Adrenal gland (tissue), 5 donors: Measurements from ENCODE around the gene C21orf58.

Experiments
- CTCF ChIP-seq, 6 experiments: fragments of 450-650 bp in 4 of 6; fragments of 200-600 bp in 2 of 6; sonication (generic) in 1 of 6; IDR thresholded peaks; 1 replicate in 5 of 6; 2 replicates in 1 of 6; pipeline versions ENCODE4 v1.5.1 to v1.8.0; 2016 to 2021; ENCODE audit warnings: antibody characterized with exemption in 6 of 6, mild to moderate bottlenecking in 2 of 6, moderate library complexity in 1 of 6
- POLR2A ChIP-seq, 2 donors: fragments of 450-650 bp; IDR thresholded peaks; one replicate each; pipeline ENCODE4 v1.6.1; 2017; ENCODE audit warnings: antibody characterized with exemption in 2 of 2, mild to moderate bottlenecking in 2 of 2, moderate library complexity in 1 of 2
- donor health status: DM: no; HTN: no; CAD: no.

- TF ChIP-seq CTCF (IDR thresholded peaks at IDR 0.05): no peak
- TF ChIP-seq POLR2A (IDR thresholded peaks at IDR 0.05): no peak
Measured at GRCh38 chr21:46328151-46328550, 4.5 kb upstream of the C21orf58 start.
